GM18499 (cell line): ENCODE results near the gene CCDC81.
"Not testable (repeated sequence)": the region's sequence is repeated elsewhere in the genome, so short reads cannot be mapped to it uniquely, and the experiment has no call there.

Experiments
- ATAC-seq: cut with Tn5 transposase; IDR thresholded peaks from one replicate; pipeline ENCODE4 v1.9.1; 2021; ENCODE audit warnings: moderate number of reproducible peaks; ENCODE audit not compliant: insufficient read depth, unreplicated experiment

The CCDC81 gene

GRCh38 chr11:86374586-86374985 is at the start of gene CCDC81:
Gene CCDC81, plus strand, starts transcription at chr11:86374887. Its CDS starts 277 bp downstream, at chr11:86375164.
- ATAC-seq, result no peak

- no peak for ATAC-seq
These were observed 39.4 kb upstream of the CCDC81 start for GRCh38 chr11:86335131-86335767.

- no peak for ATAC-seq
These were observed 37.5 kb upstream of the CCDC81 start for GRCh38 chr11:86337227-86337626.

- ATAC-seq, result no peak
These were observed 33.3 kb upstream of the CCDC81 start for GRCh38 chr11:86341382-86341781.

- ATAC-seq, result no peak
These were observed 28.2 kb upstream of the CCDC81 start for GRCh38 chr11:86346513-86346912.

GRCh38 chr11:86355256-86355655 is 19.4 kb upstream of the CCDC81 start:
- ATAC-seq, result no peak

GRCh38 chr11:86357412-86357811 is 17.3 kb upstream of the CCDC81 start:
- not testable (repeated sequence) for ATAC-seq

GRCh38 chr11:86358720-86359119 is 16.0 kb upstream of the CCDC81 start:
- no peak for ATAC-seq

GRCh38 chr11:86360775-86361395 is 13.8 kb upstream of the CCDC81 start:
- no peak for ATAC-seq

- no peak for ATAC-seq
These were observed 11.3 kb upstream of the CCDC81 start for GRCh38 chr11:86363424-86363823.

- no peak for ATAC-seq
These were observed 9.1 kb upstream of the CCDC81 start for GRCh38 chr11:86365546-86365945.

GRCh38 chr11:86369668-86370067 is 5.0 kb upstream of the CCDC81 start:
- no peak for ATAC-seq

- ATAC-seq, result no peak
These were observed 4.5 kb upstream of the CCDC81 start for GRCh38 chr11:86370171-86370570.

GRCh38 chr11:86370922-86371594 is 3.6 kb upstream of the CCDC81 start:
- ATAC-seq, result no peak

GRCh38 chr11:86372041-86372440 is 2.6 kb upstream of the CCDC81 start:
- ATAC-seq, result no peak

GRCh38 chr11:86372586-86372985 is 2.1 kb upstream of the CCDC81 start:
- ATAC-seq, result no peak

- no peak for ATAC-seq
These were observed 618 bp upstream of the CCDC81 start for GRCh38 chr11:86374069-86374468.

- ATAC-seq, result no peak
These were observed 3.3 kb downstream of the CCDC81 start for GRCh38 chr11:86377972-86378371.

- no peak for ATAC-seq
These were observed 5.8 kb downstream of the CCDC81 start for GRCh38 chr11:86380295-86381059.

- no peak for ATAC-seq
These were observed 8.6 kb downstream of the CCDC81 start for GRCh38 chr11:86383041-86383955.
